GM12873 (cell line): ENCODE measurements around the gene GPR148.

ENCODE experiments used
- CTCF ChIP-seq: IDR thresholded peaks from 2 replicates; pipeline ENCODE4 v1.5.1; 2012; ENCODE audit warnings: low read depth, mild to moderate bottlenecking, moderate library complexity, low read length, control low read depth; ENCODE audit not compliant: insufficient read depth; ENCODE audit errors: missing control alignments

GPR148 gene

DNA sequence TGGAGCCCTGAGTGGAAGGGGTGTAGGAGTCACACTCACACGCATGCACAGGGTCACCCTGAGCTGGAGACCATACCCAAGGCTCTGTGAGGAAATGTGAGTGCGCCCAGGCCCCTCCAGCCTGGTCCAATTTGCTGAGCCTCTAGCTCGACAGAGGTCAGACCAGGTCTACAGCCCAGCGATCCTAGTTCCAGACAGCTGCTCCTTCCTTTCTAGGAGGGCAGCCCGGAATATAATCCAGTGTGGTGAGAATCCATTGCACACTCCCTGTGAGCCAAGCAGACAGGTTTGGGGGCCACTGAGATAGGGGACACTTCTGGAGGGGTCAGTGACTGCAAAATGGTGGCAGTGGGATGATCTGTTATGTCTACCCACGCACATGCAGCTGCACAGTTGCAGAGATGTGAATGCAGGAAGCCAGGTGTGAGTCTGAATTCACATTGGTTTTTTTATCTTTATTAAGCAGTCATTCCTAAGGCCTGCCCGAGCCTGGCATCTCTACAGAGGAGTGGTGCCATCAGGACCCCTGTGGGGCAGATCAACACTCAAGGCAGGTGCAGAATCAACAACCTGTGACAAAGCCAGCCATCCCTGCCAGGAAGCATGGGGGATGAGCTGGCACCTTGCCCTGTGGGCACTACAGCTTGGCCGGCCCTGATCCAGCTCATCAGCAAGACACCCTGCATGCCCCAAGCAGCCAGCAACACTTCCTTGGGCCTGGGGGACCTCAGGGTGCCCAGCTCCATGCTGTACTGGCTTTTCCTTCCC lies at the start of gene GPR148:
TSS of gene GPR148 (plus strand) at position 522 of the 768 bp plus-strand sequence. CDS start at position 604, 82 bp downstream.
- no peak for TF ChIP-seq CTCF

DNA sequence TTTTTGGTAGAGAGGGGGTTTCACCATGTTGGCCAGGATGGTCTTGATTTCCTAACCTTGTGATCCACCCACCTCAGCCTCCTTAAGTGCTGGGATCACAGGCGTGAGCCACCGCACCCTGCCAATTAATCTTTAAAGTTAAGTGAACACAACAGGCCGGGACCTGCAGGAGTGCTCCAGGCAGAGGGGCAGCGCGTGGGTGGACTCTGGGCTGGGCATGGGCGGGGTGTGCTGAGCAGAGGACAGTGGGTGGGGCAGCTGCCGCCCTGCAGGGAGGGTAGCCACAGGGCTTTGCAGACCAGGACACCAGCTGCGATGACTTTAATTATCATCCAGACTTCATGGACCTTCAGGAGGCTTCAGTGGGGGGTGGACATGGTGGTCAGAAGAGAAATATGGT lies 8.8 kb upstream of the GPR148 start:
- TF ChIP-seq CTCF = no peak

DNA sequence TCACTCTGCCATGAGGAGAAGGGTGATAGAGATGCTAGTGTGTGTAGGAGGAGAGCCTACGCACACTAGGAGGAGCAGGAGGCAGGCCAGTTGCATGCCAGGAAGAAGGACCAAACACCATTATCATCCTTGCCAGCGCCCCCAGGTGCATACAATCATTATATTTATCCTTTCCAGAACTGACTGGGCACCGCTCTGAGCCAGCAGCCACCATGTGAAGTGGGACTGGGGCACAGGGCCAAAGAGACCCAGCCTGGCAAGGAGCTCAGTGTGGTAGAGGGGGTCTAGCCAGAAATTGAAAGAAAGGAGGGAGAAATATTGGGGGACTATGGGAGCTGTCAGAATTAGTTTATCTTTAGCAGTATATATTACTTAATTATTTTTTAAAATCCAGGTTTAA lies 8.3 kb upstream of the GPR148 start:
- no peak for TF ChIP-seq CTCF

- no peak for TF ChIP-seq CTCF
These were observed 4.4 kb upstream of the GPR148 start for GRCh38 chr2:130724455-130724854.

GRCh38 chr2:130726614-130727180 lies 2.2 kb upstream of the GPR148 start:
- no peak for TF ChIP-seq CTCF

DNA sequence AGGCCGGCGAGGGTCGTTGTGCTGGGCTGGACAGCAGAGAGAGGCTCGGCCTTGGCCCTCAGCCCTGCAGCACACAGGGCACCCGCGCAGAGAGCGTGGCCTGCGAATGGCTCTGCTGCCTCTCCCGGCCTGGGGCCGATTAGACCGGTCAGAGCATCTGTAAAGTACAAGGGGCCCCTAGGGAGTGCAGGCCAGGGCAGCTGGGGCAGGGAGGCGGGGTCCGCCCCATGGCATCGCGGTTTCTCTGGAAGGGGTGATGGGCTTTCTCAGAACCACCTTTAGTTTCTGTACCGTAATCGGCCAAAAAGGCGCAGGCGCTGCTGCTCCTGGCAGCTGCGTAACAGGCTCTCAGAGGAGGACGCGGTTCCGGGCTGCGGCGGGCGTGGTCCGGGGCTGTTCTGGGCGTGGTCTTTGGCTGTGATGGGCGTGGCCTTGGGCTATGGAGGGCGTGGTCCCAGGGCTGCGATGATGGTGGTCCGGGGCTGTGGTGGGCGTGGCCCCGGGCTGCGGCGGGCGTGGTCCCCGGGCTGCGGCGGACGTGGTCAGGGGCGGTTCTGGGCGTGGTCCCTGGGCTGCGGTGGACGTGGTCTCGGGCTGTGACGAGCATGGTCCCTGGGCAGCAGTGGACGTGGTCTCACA lies 1.5 kb upstream of the GPR148 start:
- no peak for TF ChIP-seq CTCF

DNA sequence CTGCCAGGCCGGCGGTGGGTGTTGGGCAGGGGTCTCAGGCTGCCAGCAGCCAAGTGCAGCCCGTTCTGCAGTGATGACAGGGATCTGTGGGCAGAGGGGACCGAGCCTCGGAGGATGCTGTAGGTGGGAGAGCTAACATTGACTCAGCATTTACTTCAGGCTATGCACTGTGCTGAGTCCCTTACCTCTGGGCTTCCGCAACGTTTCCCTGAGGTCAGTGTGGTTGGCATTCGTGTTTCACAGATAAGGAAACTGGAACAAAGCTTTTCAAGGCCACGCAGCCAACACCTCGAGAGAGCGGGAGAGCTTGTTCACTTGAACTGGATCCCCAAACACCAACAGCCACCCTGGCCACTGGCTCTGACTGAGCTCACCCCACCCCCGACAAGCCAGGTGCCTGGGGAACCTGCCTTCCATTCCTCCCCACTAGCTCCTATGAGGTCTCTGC lies 839 bp upstream of the GPR148 start:
- TF ChIP-seq CTCF = no peak
